ENCODE results near the gene SNCG.
"Not testable (repeated sequence)": the region's sequence is repeated elsewhere in the genome, so short reads cannot be mapped to it uniquely, and the experiment has no call there.

The SNCG gene

DNA sequence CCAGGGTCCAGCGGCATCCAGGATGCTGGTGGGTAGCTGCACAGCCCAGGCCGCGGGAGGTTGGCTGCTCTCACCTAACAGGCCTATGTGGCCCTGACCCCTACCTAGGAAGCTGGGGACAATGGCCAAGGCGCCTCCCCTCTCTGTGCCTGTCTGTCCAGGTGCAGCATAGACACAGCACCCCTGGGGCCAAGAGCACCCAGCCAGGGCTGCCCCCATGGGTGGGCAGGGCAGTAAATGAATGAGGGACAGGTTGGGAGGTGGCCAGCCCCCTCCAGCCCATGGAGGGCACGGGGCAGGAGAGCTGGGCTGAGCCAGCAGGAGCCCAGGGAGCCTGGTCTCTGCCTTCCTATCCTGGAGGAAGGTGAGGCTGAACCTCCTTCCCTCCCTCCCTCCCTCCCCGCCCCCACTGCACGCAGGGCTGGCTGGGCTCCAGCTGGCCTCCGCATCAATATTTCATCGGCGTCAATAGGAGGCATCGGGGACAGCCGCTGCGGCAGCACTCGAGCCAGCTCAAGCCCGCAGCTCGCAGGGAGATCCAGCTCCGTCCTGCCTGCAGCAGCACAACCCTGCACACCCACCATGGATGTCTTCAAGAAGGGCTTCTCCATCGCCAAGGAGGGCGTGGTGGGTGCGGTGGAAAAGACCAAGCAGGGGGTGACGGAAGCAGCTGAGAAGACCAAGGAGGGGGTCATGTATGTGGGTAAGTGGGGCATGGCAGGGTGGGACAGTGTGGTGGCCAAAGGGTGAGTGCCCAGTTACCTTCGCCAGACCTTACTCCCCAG is at the start of gene SNCG:
TSS of gene SNCG (plus strand) at position 484 of the 785 bp plus-strand sequence. CDS start at position 583, 99 bp downstream.
- DNase-seq (ENCODE audit: low read depth) = no peak

GRCh38 chr10:86914734-86915133 is 43.7 kb upstream of the SNCG start:
- DNase-seq (ENCODE audit: low read depth) = no peak

- DNase-seq (ENCODE audit: low read depth) = no peak
These were observed 40.4 kb upstream of the SNCG start for GRCh38 chr10:86918022-86918471.

- no peak for DNase-seq (ENCODE audit: low read depth)
These were observed 35.8 kb upstream of the SNCG start for GRCh38 chr10:86922553-86922961.

GRCh38 chr10:86929468-86930380 is 28.7 kb upstream of the SNCG start:
- no peak for DNase-seq (ENCODE audit: low read depth)

- no peak for DNase-seq (ENCODE audit: low read depth)
These were observed 26.5 kb upstream of the SNCG start for GRCh38 chr10:86931872-86932271.

GRCh38 chr10:86932674-86933073 is 25.7 kb upstream of the SNCG start:
- DNase-seq (ENCODE audit: low read depth) = no peak

DNA sequence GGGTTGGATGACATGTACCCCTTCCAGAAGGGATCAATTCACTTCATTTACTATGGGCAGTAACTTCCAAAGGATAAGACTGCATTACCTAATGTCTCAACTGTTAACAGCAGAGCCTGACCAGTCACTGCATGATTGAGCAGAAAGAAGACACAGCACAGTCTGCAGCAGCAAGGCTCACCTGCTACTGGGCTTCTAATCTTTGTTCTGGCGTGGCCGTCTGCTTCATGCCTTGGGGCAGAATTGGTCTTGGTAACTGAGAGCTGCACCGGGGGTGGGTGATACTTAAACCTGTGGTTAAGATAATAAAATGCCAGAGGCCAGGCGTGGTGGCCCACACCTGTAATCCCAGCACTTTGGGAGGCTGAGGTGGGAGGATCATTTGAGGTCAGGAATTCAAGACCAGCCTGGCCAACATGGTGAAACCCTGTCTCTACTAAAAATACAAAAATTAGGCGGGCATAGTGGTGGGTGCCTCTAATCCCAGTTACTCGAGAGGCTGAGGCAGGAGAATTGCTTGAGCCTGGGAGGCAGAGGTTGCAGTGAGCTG is 24.2 kb upstream of the SNCG start:
- DNase-seq (ENCODE audit: low read depth) = not testable (repeated sequence)

DNA sequence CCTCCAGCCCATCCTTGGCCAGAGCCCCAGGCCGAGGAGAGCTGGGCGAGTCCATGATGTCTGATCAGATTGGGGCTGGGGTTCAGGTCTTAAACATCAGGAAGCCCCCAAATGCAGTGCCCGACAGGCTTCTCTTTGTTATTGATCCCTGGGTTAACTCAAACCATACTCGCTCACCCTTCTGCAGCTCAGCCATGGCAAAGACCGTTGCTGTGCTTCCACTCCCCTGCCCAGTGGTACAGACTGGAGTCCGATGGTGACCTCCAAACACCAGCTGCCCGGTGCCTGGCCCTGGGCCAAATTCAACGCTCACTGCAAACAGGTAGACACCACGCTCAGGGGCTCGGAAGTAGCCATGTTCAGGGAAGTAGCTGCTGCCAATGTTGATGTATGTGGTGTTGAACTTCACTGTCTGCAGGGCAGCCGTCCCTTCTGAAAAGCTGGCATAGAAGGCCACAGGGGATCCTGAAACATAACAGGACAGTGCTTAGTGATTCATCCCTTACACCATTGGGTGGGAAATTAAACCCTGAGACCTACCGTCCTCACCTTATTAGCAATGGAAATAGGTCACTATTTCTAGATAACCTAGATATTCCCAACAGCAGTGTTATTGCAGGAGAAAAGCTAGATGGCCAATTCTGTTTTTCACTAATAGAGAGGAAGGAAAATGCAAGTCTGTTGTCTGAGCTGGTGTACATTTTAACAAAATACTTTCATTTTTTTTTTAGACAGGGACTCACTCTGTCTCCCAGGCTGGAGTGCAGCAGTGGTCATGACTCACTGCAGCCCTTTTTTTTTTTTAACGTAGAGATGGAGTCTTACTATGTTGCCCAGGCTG is 21.5 kb upstream of the SNCG start:
- DNase-seq (ENCODE audit: low read depth) = no peak

DNA sequence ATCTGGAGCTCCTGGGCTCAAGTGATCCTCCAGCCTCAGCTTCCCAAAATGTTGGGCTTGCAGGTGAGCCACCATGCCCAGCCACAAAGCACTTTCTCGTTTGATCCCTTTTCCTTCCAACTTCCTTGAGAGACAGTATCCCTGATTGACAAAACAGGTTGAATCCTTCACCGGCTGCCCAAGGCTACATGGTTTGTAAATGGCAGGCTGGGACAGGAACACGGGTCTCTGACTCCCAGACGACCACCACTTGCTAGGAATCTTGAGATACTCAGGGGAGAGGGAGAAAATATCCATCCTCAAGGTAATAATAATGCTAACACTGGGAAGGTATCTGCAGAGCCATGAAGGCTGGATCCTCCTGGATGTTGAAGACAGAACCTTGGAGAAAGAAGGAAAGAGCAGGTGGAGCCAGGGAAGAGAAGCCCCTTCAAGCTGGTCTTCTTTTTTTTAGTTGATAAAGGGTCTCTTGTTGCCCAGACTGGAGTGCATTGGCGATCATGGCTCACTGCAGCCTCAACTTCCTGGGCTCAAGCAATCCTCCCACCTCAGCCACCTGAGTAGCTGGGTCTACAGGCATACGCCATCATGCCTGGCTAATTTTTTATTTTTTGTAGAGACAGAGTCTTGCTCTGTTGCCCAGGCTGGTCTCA is 20.8 kb upstream of the SNCG start:
- DNase-seq (ENCODE audit: low read depth) = no peak

DNA sequence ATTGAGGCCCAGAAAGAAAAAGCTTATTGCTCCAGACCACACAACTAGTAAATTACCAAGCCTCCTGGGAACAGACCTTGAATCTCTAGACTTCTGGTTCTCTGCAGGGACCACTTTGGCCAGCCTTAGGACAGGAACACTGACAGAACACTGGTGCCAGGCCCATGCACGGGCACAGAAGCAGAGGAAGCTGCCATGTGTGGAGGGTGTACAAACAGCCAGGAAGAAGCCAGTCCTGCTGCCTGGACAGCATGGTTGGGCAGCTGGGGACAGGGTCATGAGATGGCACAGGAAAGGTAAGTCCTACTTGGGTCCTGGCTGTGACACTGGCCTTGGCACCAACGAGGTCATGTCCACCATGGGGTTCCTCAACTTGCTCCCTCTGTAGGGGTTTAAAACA is 20.1 kb upstream of the SNCG start:
- DNase-seq (ENCODE audit: low read depth) = no peak

DNA sequence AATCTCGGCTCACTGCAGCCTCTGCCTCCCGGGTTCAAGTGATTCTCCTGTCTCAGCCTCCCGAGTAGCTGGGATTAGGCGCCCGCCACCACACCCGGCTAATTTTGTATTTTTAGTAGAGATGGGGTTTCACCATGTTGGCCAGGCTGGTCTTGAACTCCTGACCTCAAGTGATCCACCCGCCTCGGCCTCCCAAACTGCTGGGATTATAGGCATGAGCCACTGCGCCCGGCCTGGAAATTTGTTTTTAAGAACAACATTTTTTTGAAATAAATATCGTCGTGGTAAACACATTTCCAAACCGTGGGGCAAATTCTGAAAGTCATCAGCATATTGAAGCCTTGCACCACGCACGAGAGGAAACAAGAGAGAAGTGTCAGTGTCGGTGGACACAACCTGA is 18.3 kb upstream of the SNCG start:
- DNase-seq (ENCODE audit: low read depth) = not testable (repeated sequence)

GRCh38 chr10:86940677-86941076 is 17.7 kb upstream of the SNCG start:
- no peak for DNase-seq (ENCODE audit: low read depth)

DNA sequence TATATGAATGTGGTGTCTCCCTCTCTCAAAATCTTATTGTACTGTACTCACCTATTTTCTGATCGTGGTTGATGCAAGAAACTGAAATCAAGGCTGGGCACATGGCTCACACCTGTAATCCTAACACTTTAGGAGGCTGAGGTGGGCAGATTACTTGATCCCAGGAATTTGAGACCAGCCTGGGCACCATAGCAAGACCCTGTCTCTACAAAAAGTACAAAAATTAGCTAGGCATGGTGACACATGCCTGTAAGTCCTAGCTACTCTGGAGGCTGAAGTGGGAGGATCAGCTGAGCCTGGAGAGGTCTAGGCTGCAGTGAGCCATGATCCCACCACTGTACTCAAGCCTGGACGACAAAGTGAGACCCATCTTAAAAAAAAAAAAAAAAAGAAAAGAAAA is 17.0 kb upstream of the SNCG start:
- DNase-seq (ENCODE audit: low read depth) = no peak

DNA sequence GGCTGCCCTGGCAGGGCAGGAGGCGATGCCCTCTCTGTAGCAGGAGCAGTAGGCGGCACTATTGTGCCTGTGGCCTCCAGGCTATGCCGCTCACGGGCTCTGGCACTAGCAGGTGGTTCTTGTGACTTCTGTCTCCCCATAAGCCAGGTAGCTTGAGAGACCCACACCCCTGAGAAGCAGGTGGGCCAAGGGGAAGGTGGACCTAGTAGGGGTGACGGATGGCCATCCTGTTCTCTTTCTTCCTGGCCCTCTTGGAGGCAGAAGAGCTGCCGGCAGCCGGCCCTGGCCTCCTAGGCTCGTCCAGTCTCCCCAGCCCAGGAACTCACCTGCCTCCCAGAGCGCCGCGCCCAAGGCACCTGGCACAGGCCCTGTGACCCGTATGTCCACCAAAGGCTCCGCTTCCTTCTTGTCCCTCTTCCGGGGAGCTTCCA is 16.4 kb upstream of the SNCG start:
- DNase-seq (ENCODE audit: low read depth) = no peak

- DNase-seq (ENCODE audit: low read depth) = no peak
These were observed 15.7 kb upstream of the SNCG start for GRCh38 chr10:86942441-86943315.

GRCh38 chr10:86943316-86944030 is 14.9 kb upstream of the SNCG start:
- no peak for DNase-seq (ENCODE audit: low read depth)

- no peak for DNase-seq (ENCODE audit: low read depth)
These were observed 14.4 kb upstream of the SNCG start for GRCh38 chr10:86944031-86944419.

DNA sequence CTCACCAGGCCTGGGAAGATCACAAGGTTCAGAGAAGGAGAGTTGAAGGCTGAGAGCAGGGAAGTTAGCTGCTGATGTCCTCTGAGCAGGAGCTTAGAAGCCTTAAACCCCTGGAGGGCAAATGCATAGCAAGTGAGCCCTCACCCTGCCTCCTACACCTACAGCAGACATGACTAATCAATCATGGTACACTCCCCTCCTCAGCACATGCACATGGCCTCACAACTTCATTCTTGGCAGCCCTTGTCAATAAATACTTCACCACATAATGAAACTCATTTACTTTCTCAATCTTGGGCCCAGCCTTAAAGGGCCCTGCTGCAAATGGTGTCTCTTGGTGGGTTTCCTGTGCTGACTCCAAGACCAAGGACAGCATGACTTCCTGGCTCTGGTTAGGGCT is 13.9 kb upstream of the SNCG start:
- DNase-seq (ENCODE audit: low read depth) = no peak

DNA sequence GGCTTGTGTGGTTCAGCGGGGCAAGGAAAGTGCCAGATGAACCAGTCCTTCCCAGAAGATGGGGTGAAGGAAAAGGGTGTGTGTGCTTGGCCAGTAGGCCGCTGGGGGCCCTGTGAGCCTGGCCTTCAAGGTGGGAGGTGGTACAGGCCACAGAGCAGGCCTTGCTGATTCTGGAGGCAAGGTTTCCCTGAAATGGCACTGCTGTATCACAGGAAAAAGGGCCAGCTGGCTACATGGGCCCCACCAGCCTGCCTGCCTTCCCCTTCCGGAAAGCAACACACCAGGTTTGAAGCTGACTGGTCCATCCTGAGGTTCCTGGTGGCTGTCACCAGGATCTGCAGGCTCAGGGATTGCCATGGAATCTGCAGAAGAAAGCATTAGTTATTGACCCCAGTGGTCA is 13.5 kb upstream of the SNCG start:
- no peak for DNase-seq (ENCODE audit: low read depth)
